H1 (cell line): Measurements from ENCODE around the gene LRRTM4. TPM values are rescaled to one million over a fixed set of nuclear protein-coding genes. Genes with fewer than 3 reads are reported as not detected.

ENCODE experiments used
- BCL11A ChIP-seq, 2 experiments: IDR thresholded peaks; one replicate each; pipeline ENCODE4 v1.6.1; 2011; ENCODE audit warnings: low read depth in 2 of 2, low read length in 2 of 2, mild to moderate bottlenecking in 2 of 2
- CBX8 ChIP-seq: fragments of 300-800, 300-1000 bp; sonication (generic); IDR thresholded peaks from 2 replicates; pipeline ENCODE4 v1.7.1; 2016; ENCODE audit warnings: low read depth, low read length, borderline replicate concordance
- CHD1 ChIP-seq: IDR thresholded peaks from 2 replicates; pipeline ENCODE4 v1.6.1; 2012; ENCODE audit warnings: low read depth, low read length, improper control_type of control experiment
- CTCF ChIP-seq, 3 experiments: IDR thresholded peaks; 1 replicate in 2 of 3; 2 replicates in 1 of 3; pipeline versions ENCODE4 v1.5.1 to v1.6.1; 2011; ENCODE audit warnings: low read length in 3 of 3, mild to moderate bottlenecking in 3 of 3, inconsistent platforms in 2 of 3, low read depth in 1 of 3, moderate library complexity in 1 of 3; ENCODE audit not compliant: insufficient read depth in 1 of 3; ENCODE audit errors: control extremely low read depth in 1 of 3
- EGR1 ChIP-seq: IDR thresholded peaks from 2 replicates; pipeline ENCODE4 v1.6.1; 2011; ENCODE audit warnings: low read depth, low read length, borderline replicate concordance
- FOSL1 ChIP-seq: IDR thresholded peaks from 2 replicates; pipeline ENCODE4 v1.6.1; 2011; ENCODE audit warnings: mild to moderate bottlenecking, low read depth, low read length, moderate library complexity; ENCODE audit not compliant: insufficient read depth
- HDAC2 ChIP-seq, 2 experiments: fragments of 300-600 bp in 1 of 2; sonication (generic) in 1 of 2; IDR thresholded peaks; 2 replicates each; pipeline ENCODE4 v1.6.1; 2011 to 2012; ENCODE audit warnings: low read depth in 2 of 2, low read length in 2 of 2, mild to moderate bottlenecking in 2 of 2, moderate library complexity in 2 of 2, borderline replicate concordance in 1 of 2, inconsistent platforms in 1 of 2
- KDM5A ChIP-seq: fragments of 200-600 bp; IDR thresholded peaks from 2 replicates; pipeline ENCODE4 v1.7.1; 2012; ENCODE audit warnings: mild to moderate bottlenecking, low read length, inconsistent platforms, mixed read lengths
- MAFK ChIP-seq: IDR thresholded peaks from 2 replicates; pipeline ENCODE4 v1.6.1; 2012; ENCODE audit warnings: low read depth, mild to moderate bottlenecking, improper control_type of control experiment, low read length
- MAX ChIP-seq: IDR thresholded peaks from 2 replicates; pipeline ENCODE4 v1.6.1; 2012; ENCODE audit warnings: inconsistent platforms
- RAD21 ChIP-seq, 2 experiments: IDR thresholded peaks in 1 of 2; conservative IDR thresholded peaks in 1 of 2; 2 replicates each; pipeline ENCODE4 v1.6.1; 2011; ENCODE audit warnings: low read depth in 2 of 2, low read length in 2 of 2, improper control_type of control experiment in 1 of 2, inconsistent platforms in 1 of 2, mild to moderate bottlenecking in 1 of 2, moderate library complexity in 1 of 2
- USF2 ChIP-seq: IDR thresholded peaks from 2 replicates; pipeline ENCODE4 v1.6.1; 2011; ENCODE audit warnings: low read length, improper control_type of control experiment
- YY1 ChIP-seq: IDR thresholded peaks from 2 replicates; pipeline ENCODE4 v1.6.1; 2011; ENCODE audit warnings: low read depth, mild to moderate bottlenecking, low read length
- polyA plus RNA-seq, 7 experiments: library from polyadenylated mRNA; depleted of rRNA in 3 of 7; stranded (reverse) in 5 of 7; unstranded in 2 of 7; fragments of >200 nt in 5 of 7; fragments of 200-250 nt in 2 of 7; gene quantifications; 1 replicate in 5 of 7; 2 replicates in 1 of 7; 4 replicates in 1 of 7; pipeline versions ENCODE4 v1.2.1 to v1.2.3, GENCODE V29; 2011 to 2013; ENCODE audit warnings: missing spikeins in 2 of 7, mixed read lengths in 2 of 7
- total RNA-seq: library from RNA; stranded (reverse); fragmentation: NEBNext Ultra II Directional; extraction: Animal tissue kit (Norgen Biotek cat#: 25700); gene quantifications from 2 replicates; pipeline ENCODE4 v1.2.1, GENCODE V29; 2021

The LRRTM4 gene
- total and polyA plus RNA-seq, 2 of the 8 experiments (the other 6 are each of a cell fraction or from before 2014, with no cell fraction given) = 3.6 to 9.5 TPM

- TF ChIP-seq CTCF (IDR thresholded peaks at IDR 0.05; ENCODE audit: control extremely low read depth in 1 of 3, insufficient read depth in 1 of 3, low read depth in 1 of 3, low read length in 3 of 3) = peak in 2 of 3 experiments; percentile 14 to 17; a peak in 3 of 4 replicates
- TF ChIP-seq HDAC2 (IDR thresholded peaks at IDR 0.05; ENCODE audit: borderline replicate concordance in 1 of 2, low read depth in 2 of 2, low read length in 2 of 2) = no peak
- no peak for TF ChIP-seq USF2
- no peak for TF ChIP-seq MAFK
- no peak for TF ChIP-seq MAX
- TF ChIP-seq KDM5A = no peak
- TF ChIP-seq FOSL1 = no peak
- TF ChIP-seq EGR1 = no peak
- TF ChIP-seq BCL11A (IDR thresholded peaks at IDR 0.05; ENCODE audit: low read depth in 2 of 2, low read length in 2 of 2) = no peak
- TF ChIP-seq RAD21 (IDR thresholded peaks at IDR 0.05 in 1 of 2, conservative IDR thresholded peaks at IDR 0.05 in 1 of 2; ENCODE audit: low read depth in 2 of 2, low read length in 2 of 2) = peak; percentile 45 to 58
- TF ChIP-seq YY1 = no peak
- no peak for TF ChIP-seq CBX8
- no peak for TF ChIP-seq CHD1
These were observed at the start of gene LRRTM4 (continued) for GRCh38 chr2:77521931-77522470.
